Heart right ventricle (tissue), 16 donors: ENCODE measurements around the gene ZNF362. TPM values are rescaled to one million over a fixed set of nuclear protein-coding genes. Genes with fewer than 3 reads are reported as not detected.

Experiments used
- ATAC-seq, 8 donors: fragments of 200-7000 bp; cut with Tn5 transposase; one replicate each; pipeline ENCODE4 v1.9.1; 2020; ENCODE audit warnings: mild to moderate bottlenecking in 8 of 8, moderate library complexity in 8 of 8, moderate number of reproducible peaks in 1 of 8
- DNase-seq, 2 donors: peaks; one replicate each; pipeline ENCODE4 v3.0.0-alpha.2; 2020
- H3K27ac ChIP-seq, 10 donors: fragments of 200-600 bp; sonication (generic) in 2 of 10; one replicate each; pipeline versions ENCODE4 v1.5.0 to v1.8.0; 2020 to 2022; ENCODE audit warnings: mild to moderate bottlenecking in 3 of 10
- H3K27me3 ChIP-seq, 7 donors: fragments of 200-600 bp; one replicate each; pipeline ENCODE4 v1.8.0; 2021 to 2022; ENCODE audit warnings: mild to moderate bottlenecking in 2 of 7
- H3K36me3 ChIP-seq, 9 donors: fragments of 200-600 bp; sonication (generic) in 1 of 9; one replicate each; pipeline versions ENCODE4 v1.5.0 to v1.8.0; 2020 to 2022; ENCODE audit warnings: mild to moderate bottlenecking in 2 of 9
- H3K4me1 ChIP-seq, 9 donors: fragments of 200-600 bp; sonication (generic) in 1 of 9; one replicate each; pipeline versions ENCODE4 v1.5.0 to v1.8.0; 2020 to 2022; ENCODE audit warnings: mild to moderate bottlenecking in 4 of 9
- H3K4me3 ChIP-seq, 10 donors: fragments of 200-600 bp; sonication (generic) in 2 of 10; one replicate each; pipeline versions ENCODE4 v1.5.0 to v1.8.0; 2020 to 2022; ENCODE audit warnings: mild to moderate bottlenecking in 7 of 10, moderate library complexity in 2 of 10
- H3K9me3 ChIP-seq, 11 donors: fragments of 200-600 bp in 10 of 11; sonication (generic) in 2 of 11; one replicate each; pipeline versions ENCODE4 v1.5.0 to v1.8.0; 2013 to 2022; ENCODE audit warnings: mild to moderate bottlenecking in 2 of 11, control low read depth in 1 of 11, moderate library complexity in 1 of 11
- WGBS, 2 donors: extraction: QIAGEN DNeasy Blood & Tissue Kit; methylation state at CpG; one replicate each; pipeline ENCODE4 v1.1.7; 2013; ENCODE audit warnings: inconsistent platforms in 1 of 2; 5-methylcytosine and 5-hydroxymethylcytosine counted together
- intact Hi-C, 10 donors: fragments of 100-400 bp; cut with DNase I; formaldehyde crosslinking; loops; one replicate each; pipeline versions ENCODE4 v1.11.1 to v1.14.2; 2022
- polyA plus RNA-seq, 2 donors: library from polyadenylated mRNA; stranded (reverse); fragments of 200-250 nt; gene quantifications; one replicate each; pipeline ENCODE4 v1.2.3, GENCODE V29; 2013
- total RNA-seq, 10 donors: library from RNA; stranded (reverse); fragmentation: NEBNext Ultra II Directional in 3 of 10; extraction: Animal tissue kit (Norgen Biotek cat#: 25700) in 3 of 10; gene quantifications; one replicate each; pipeline versions ENCODE4 v1.2.1 to v1.2.4, GENCODE V29; 2021 to 2023
- TF ChIP-seq, protein P1 (sequence below), 9 donors: fragments of 200-600 bp; sonication (generic) in 2 of 9; IDR thresholded peaks; one replicate each; pipeline versions ENCODE4 v1.5.0 to v1.8.0; 2021 to 2022; ENCODE audit warnings: antibody characterized with exemption in 9 of 9, mild to moderate bottlenecking in 5 of 9, moderate library complexity in 1 of 9
- donor health status: Arrhythmogenic right ventricular cardiomyopathy.
- donor health status: ischemic (EF 13 %, LVEDD 7.1; RV severe dilation, severe dysfunction).
- donor health status: healthy with polysubstance abuse.
- donor health status: DM: no; HTN: yes; CAD: no.
- donor health status: DM: no; HTN: no; CAD: no.
- donor health status: ischemic (EF 25% LVEDD 6.9; RV normal size, moderate dysfunction).
- donor health status: ischemic (EF 25% LVEDD 5.7; RV mildly dilated, moderate dysfunction).
- donor health status: healthy.
- donor health status: DM: yes; HTN: yes; CAD: no.
- donor health status: Ischemic cardiomyopathy.
- donor health status: ischemic (EF 35%, LVEDD 5.7; RV mildly dilated, moderate dysfunction).
- donor health status: nonischemic (EF 11% LVEDD 7.7; RV severe dilation, severe dysfunction).
- donor health status: DM: yes; HTN: yes; CAD: no.
- donor health status: PGD.
- donor health status: ischemic (EF 29% LVEDD 5.4; RV normal size, mild dysfunction).
- donor health status: nonischemic (EF 23%, LVEDD 6.1; RV moderate dilation, normal function).

The ZNF362 gene
- total and polyA plus RNA-seq, 12 donors, result 9.1 to 39.2 (median 31.3) TPM

DNA sequence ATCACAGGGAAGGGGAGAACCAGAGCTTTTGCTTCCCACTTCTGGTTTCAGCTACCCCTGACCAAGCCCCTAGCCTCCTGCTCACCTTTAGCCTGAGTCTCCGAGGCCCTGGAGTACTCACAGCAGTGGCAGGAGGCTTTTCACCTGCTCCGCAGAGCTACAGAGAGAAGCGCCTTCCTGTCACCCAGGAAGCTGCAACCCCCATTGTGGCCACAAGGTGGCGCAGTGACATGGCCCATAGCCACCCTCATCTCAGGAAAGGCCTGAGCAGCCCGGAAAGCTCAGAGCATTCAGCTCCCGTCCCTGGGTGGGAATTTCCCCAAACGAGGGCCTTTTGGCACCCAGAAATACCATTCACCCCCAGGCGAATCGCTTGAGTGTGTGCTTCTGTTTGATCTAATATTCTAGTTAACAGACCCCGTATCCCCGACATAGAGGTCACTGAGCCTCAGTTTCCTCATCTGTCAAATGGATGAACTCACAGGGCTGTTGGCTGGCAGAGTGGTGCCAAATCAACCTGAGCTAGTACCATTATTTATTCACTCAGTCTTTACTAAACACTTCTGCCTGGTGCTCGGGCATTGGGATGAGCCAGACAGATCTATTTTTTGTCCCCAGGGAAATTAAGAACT lies 39.3 kb downstream of the ZNF362 start:
- Histone ChIP-seq H3K4me1 (peaks cover 0 to 27% (median 17%) of the 10 kb centered on the region in 9 donors), H3K4me3 (no peak overlapping the region), H3K36me3 (peaks cover 0 to 79% (median 27%) of the 10 kb centered on the region in 9 donors), H3K27me3 (no peaks in the 10 kb centered on the region), H3K27ac (peak overlapping the region in 4 of 10 donors; percentile 13 to 24 (median 15)), H3K9me3 (no peaks in the 10 kb centered on the region)
- peak; percentile 73 to 93 (median 84) for ATAC-seq
- intact Hi-C loops, result loop anchor here (1.0 to 10.0 kb wide), 16 partner anchors 52 to 319 kb away; partner anchors contain the start of gene ZSCAN20 (in 1 of the 10)
- TF ChIP-seq, protein P1, sequence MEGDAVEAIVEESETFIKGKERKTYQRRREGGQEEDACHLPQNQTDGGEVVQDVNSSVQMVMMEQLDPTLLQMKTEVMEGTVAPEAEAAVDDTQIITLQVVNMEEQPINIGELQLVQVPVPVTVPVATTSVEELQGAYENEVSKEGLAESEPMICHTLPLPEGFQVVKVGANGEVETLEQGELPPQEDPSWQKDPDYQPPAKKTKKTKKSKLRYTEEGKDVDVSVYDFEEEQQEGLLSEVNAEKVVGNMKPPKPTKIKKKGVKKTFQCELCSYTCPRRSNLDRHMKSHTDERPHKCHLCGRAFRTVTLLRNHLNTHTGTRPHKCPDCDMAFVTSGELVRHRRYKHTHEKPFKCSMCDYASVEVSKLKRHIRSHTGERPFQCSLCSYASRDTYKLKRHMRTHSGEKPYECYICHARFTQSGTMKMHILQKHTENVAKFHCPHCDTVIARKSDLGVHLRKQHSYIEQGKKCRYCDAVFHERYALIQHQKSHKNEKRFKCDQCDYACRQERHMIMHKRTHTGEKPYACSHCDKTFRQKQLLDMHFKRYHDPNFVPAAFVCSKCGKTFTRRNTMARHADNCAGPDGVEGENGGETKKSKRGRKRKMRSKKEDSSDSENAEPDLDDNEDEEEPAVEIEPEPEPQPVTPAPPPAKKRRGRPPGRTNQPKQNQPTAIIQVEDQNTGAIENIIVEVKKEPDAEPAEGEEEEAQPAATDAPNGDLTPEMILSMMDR (IDR thresholded peaks at IDR 0.05), result peak; percentile 88 to 99 (median 96)
- WGBS, 2 donors, result 39 to 45% methylated on average over 12 of the region's 12 CpGs
- peak; percentile 85 to 89 for DNase-seq

DNA sequence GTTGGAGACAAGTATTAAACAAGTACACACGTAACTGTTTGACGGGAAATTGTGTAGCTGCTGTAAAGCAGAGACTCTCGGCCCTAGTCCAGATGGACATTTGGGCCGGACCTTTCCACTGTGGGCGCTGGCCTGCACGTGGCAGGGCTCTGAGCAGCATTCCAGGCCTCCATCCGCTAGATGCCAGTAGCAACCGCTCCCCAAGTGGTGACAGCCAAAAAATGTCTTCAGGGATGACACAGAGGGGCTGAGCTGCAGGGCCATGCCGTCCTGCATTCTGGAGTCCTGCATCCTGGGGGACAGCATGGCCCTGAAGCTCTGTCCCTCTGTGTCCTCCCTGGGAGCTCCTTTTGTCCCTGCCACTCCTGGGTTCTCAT lies 39.8 kb downstream of the ZNF362 start:
- ATAC-seq (peak in 3 of 8 donors; percentile 11 to 14 (median 11)), DNase-seq (no peak)
- Histone ChIP-seq H3K4me3 (no peak overlapping the region), H3K36me3 (peaks cover 0 to 79% (median 27%) of the 10 kb centered on the region in 9 donors), H3K4me1 (peaks cover 0 to 32% (median 22%) of the 10 kb centered on the region in 9 donors), H3K9me3 (no peaks in the 10 kb centered on the region), H3K27me3 (no peaks in the 10 kb centered on the region), H3K27ac (peak overlapping the region in 3 of 10 donors; percentile 15 to 24 (median 15))
- intact Hi-C loops, result loop anchor here in 9 of 10 donors (2.0 to 10.0 kb wide), 12 partner anchors 51 to 319 kb away; partner anchors contain the start of gene ZSCAN20 (in 1 of the 9)
- TF ChIP-seq, protein P1 (IDR thresholded peaks at IDR 0.05), result no peak
- WGBS, 2 donors, result 78 to 81% methylated on average over 9 of the region's 9 CpGs

DNA sequence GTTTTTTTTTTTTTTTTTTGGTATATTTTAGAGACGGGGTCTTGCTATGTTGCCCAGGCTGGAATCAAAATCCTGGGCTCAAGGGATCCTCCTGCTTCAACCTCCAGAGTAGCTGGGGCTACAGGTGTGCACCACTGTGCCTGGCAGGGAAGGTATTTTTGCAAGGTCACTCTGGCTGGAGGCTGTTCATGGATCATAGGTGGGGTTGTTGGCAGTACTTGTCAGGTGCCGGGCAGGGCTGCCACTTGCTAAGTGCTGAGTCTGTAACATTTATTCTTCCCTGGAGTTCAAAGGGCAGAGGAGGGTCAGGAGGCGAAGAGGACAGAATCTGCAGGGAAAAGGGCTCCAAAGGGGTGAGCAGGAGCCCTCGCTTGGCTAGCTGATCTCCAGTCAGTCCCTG lies 40.5 kb downstream of the ZNF362 start:
- H3K27me3 ChIP-seq, result no peaks in the 10 kb centered on the region
- TF ChIP-seq, protein P1 (IDR thresholded peaks at IDR 0.05), result no peak
- WGBS, 2 donors, result 92 to 97% methylated on average over 4 of the region's 4 CpGs
- DNase-seq, result no peak
- no peak for ATAC-seq
- H3K27ac ChIP-seq, result no peak overlapping the region
- peaks cover 0 to 3% (median 0%) of the 10 kb centered on the region in 11 donors for H3K9me3 ChIP-seq
- peaks cover 0 to 79% (median 27%) of the 10 kb centered on the region in 9 donors for H3K36me3 ChIP-seq
- intact Hi-C loops, result loop anchor here in 9 of 10 donors (2.0 to 10.0 kb wide), 12 partner anchors 50 to 318 kb away; partner anchors contain the start of gene ZSCAN20 (in 1 of the 9)
- H3K4me1 ChIP-seq, result peaks cover 0 to 34% (median 27%) of the 10 kb centered on the region in 9 donors
- H3K4me3 ChIP-seq, result no peak overlapping the region

DNA sequence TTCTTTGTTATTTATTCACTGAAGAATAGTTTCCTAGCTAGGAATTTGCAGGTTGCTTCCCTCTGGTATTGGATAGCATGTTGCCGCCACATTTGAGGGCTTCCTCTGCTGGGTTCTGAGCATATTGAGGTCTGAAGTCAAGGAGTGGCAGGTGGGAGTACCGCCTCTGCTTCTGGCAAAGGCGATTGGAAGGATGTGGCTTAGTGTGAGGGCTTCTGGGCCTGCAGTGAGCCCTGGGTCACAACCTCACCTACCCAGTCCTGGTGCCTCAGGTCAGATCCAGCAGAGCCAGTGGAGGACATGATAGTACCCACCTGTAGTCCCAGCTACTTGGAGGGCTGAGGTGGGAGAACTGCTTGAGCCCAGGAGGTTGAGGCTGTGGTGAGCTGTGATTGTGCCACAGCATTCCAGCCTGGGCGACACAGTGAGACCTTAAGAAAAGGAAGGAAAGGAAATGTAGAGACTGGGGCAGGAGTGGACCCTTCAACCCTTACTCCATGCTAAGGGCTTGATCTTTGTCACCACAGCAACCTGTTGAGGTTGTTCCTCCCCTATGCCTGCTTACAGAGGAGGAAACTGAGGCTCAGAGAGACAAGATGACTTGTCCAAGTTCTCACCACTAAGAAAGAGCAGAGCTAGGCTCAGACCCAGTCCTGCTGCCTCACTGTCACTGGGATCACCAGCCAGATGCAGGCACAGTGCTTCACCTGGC lies 41.8 kb downstream of the ZNF362 start:
- Histone ChIP-seq H3K36me3 (peaks cover 0 to 74% (median 27%) of the 10 kb centered on the region in 9 donors), H3K27me3 (no peaks in the 10 kb centered on the region), H3K4me3 (no peak overlapping the region), H3K27ac (peak overlapping the region in 3 of 10 donors; percentile 16 to 46 (median 38)), H3K4me1 (peaks cover 0 to 42% (median 27%) of the 10 kb centered on the region in 9 donors), H3K9me3 (peaks cover 0 to 3% (median 0%) of the 10 kb centered on the region in 11 donors)
- ATAC-seq (no peak), DNase-seq (no peak)
- TF ChIP-seq, protein P1 (IDR thresholded peaks at IDR 0.05), result no peak
- intact Hi-C loops, result loop anchor here (1.0 to 10.0 kb wide), 13 partner anchors 49 to 317 kb away; partner anchors contain the start of gene ZSCAN20 (in 1 of the 10)
- WGBS, 2 donors, result 90 to 98% methylated on average over 4 of the region's 4 CpGs
